HG03139 (cell line): Measurements from ENCODE around the gene CCDC158.
"Not testable (repeated sequence)": the region's sequence is repeated elsewhere in the genome, so short reads cannot be mapped to it uniquely, and the experiment has no call there.

Source experiments
- ATAC-seq: cut with Tn5 transposase; IDR thresholded peaks from one replicate; pipeline ENCODE4 v1.9.1; 2021; ENCODE audit not compliant: unreplicated experiment

The CCDC158 gene

DNA sequence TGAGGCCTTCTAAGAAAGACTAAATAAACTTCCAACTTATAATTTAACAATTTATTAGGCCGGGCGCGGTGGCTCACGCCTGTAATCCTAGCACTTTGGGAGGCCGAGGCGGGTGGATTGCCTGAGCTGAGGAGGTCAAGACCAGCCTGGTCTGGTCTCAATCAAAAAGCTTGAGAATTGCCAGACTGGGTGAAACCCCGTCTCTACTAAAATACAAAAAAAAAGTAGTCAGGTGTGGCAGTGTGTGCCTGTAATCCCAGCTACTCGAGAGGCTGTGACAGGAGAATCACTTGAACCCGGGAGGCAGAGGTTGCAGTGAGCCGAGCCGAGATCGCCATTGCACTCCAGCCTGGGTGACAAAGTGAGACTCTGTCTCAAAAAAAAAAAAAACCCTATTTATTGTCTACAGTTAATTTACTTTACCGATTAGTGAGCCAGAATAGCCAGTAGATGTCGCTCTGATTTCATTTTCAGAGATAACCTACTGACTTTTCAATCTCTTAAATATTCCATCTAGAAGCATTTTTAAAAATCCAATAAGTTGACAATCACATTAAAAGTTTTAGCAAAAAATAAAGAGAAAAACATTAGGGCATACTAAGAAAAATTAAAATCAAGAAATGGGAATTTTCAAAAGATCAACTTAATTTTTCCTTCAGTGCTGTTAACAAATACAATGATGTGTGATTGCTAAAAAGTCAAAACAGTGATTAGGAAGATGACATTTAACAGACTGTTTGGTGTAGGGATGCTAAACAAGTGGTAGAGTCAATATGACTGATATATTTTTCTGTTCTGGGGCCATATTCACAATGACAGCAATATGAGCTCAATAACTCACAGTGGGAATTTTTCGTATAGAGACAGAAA lies 9.8 kb upstream of the CCDC158 start:
- ATAC-seq = no peak

DNA sequence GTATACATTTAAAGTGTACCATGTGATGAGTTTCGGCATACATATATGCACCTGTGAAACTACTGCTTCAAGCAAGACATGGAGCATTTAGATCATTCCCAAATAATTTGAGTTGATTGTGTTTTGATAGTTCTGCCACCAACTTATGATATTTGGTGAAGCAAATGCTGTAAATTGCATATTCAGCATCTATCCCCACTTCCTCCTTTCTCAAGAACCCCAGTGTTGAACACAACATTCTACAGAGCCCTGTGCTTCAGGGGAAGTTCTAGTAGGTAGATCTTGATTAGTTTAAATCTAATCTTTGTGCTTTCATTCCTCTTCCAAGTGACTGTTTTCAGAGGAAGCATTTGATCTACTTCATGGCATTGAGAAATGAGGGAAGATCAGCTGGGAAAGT lies 8.7 kb upstream of the CCDC158 start:
- no peak for ATAC-seq

DNA sequence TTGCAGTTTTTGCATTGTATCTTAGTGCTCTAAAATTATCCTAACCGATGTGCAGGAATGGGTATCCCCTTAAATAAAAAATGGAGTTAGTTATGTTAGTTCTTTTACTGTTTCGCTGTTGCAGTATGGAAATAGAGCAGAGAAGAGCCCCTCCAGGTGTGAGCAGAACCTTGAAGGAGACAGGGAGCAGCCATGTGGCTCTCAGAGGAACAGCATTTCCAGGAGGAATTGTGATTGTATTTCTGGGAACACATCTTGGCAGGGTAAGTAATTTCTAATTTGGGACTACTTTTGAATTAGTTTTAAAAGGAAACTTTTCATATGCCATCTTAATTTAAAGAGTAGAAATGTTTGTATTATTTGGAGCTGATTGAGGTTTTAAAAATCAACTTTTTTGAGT lies 5.3 kb upstream of the CCDC158 start:
- no peak for ATAC-seq

DNA sequence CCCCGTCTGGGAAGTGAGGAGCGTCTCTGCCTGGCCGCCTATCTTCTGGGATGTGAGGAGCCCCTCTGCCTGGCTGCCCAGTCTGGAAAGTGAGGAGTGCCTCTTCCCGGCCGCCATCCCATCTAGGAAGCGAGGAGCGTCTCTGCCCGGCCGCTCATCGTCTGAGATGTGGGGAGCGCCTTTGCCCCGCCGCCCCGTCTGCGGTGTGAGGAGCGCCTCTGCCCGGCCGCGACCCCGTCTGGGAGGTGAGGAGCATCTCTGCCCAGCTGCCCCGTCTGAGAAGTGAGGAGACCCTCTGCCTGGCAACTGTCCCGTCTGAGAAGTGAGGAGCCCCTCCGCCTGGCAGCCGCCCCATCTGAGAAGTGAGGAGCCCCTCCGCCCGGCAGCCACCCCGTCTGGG lies 2.2 kb upstream of the CCDC158 start:
- ATAC-seq = not testable (repeated sequence)

DNA sequence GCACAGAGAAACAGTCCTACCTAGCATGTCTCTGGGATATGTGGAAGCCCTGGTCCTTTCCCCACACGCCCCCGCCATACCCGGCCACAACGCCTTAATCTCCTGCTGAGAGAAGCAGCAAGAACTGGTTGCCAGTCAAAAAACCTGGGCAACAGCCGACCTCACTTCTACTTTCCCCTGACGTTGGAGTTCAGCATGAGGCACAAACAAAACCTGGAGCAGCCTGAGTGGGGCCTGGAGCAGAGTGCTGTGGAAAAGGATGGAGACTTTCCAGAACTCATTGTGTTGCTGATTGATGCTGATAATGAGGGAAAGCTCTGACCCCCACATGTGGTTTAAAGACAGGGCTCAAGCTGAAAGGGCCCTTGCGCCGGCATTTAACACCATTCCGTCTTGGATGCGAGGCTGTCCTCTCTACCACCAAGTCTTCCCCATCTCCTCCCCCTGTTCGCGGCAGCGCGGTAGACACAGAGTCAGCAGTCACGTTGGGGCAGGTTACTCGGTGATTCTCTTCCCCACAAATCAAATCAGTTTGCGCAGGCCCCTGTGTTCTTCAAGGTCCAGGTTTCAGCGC lies 666 bp downstream of the CCDC158 start:
- ATAC-seq = no peak

DNA sequence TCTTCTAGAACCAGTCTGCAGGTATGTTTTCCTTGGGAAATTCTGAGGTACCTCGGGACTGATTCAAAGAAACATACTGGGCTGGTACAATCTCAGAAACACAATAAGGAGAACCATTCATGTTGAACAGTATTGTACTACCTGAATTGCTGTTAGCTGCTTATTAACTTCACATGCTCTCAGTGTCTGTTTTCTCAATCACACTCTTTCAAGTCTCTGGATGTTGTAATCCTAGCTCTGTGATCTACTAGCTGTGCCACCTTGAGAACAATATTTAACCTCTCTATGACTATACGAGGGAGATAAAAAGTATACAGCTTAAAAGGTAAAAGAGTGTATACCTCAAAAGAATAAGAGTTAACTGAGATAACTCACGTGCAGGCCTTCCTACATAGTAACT lies 10.3 kb downstream of the CCDC158 start:
- ATAC-seq = no peak

DNA sequence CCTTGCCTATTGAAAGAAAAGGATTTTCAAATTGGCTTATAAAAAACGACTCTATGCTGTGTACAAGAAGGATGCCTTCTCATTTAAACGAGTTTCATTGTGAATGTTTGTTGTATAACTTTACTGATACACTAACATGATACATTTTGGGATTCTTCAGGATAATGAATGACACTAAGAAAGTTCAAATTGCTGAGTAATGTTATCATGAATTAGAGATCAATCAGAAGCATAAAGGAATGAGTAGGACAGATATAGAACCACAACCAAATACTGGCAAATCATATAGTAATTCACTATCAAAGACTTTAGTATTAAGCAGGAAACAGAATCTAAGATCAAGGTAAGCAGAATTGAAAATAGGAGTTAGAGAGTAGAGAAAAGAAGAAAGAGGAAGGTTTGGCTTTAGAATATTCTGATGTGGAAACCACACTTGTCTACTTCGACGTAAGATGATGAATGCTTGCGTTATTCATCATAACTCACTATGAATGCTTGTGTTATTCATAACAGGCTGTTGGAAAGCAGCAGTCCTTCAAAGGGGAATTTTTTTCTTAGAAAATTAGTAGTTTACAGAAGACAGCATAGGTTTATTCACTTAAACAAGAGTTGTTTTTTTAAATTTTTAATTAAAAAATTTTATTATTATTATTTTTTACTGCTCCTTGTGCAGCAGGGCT lies 13.4 kb downstream of the CCDC158 start:
- ATAC-seq = no peak

DNA sequence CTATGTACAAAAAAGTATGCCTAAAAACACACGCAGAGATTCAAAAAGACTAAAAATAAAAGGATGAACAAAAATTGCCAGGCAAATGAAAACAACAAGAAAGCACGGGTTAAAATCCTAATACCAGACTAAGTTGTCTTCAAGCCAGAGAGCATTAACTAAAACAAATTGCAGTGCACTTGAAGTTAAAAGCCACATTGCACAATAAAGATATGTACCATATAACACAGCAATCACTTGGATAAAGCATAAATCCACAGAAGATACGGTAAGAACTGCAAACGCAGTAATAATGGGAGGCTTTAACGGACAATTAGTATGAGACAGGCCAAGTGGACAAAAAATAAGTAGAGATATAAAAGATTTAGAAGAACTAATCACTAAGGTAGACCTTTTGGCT lies 14.9 kb downstream of the CCDC158 start:
- ATAC-seq = no peak

DNA sequence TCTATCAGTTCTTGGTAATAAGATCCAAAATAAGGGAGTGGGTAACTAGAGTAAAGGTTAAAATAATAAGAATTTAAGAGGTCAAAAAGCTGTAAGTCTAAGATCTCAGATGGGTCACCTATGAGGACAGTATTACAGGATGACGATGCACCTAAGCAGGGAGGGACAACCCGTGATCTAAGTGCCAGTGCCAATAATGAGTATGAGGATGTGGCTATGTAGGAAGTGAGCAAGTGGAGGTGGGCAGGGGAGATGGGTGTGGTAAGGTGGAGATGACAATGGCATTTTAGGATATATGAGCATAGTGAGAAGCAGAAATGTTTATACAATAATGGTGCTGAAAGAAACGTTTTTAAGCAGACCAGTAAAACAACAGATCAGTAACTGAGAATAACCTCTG lies 19.3 kb downstream of the CCDC158 start:
- ATAC-seq = no peak

DNA sequence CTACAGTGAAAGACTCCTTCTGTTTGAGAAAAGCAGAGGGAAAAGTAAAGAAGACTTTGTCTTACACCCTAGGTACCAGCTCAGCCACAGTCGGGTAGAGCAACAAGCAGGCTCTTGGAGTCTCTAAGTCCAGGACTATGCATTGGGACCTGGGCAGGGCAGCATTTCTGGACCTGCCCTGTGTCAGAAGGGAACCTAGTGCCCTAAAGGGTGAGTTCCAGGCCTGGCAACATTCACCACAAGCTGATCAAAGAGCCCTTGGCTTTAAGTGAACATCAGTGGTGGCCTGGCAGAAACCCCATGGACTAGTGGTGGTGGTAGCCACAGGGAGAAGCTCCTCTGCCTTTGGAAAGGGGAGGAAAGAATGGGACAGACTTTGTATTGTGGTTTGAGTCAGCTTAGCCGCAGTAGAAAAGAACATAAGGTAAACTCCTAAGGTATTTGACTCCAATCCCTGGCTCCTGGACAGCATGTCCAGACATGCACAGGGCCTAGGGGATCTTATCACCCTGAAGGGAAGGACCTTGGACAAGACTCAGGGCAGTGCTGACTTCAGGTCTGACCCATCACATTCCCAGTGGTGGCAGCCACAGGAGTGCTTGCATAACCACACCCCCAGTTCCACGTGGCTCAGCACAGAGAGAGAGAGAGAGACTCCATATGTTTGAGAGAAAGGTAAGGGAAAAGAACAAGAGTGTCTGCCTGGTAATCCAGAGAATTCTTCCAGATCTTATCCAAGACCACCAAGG lies 32.6 kb downstream of the CCDC158 start:
- ATAC-seq = no peak

DNA sequence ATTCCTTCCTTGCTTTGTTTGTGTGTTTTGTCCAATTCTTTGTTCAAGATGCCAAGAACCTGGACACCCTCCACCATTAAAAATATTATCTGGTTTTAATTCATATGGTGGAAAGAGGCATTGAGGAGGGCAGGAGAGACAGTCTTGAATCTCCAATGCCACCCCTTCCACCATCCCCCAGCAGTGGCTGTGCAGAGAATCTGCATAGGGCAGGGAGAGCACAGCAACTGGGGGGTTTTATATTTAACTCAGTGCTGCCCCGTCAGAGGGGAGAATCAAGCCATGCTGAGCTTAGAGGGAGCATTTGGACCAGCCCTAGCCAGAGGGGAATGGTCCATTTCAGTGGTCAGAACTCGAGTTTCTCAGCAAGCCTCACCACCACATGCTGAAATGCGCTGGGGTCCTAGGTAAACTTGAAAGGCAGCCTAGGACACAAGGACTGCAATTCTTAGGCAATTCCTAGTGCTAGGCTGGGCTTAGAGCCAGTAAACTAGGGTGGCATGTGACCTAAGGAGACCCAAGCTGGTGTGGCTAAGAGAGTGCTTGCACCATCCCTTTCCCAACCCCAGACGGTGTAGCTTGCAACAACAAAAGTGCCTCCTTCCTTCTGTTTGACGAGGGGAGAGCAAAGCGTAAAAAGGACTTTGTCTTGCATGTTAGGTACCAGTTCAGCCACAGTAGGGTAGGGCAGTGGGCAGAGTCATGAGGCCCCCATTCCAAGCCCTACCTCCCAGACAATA lies 34.2 kb downstream of the CCDC158 start:
- no peak for ATAC-seq

DNA sequence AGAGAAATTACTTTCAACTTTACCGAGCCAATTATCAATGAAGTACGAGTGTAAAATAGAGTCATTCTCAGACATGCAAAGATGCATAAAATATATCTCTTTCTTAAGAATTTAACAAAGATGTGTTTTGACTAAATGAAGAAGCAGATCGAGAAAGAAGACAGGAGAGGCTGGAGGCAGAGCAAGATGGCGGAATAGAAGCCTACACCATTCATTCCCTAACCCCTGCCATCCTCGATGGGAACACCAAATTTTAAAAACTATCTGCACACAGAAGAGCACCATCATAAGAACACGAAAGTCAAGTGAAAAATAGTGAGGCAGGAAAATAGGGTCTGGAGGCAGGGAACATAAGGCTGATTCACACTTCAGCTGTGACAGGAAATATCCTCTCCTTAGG lies 35.0 kb downstream of the CCDC158 start:
- no peak for ATAC-seq

DNA sequence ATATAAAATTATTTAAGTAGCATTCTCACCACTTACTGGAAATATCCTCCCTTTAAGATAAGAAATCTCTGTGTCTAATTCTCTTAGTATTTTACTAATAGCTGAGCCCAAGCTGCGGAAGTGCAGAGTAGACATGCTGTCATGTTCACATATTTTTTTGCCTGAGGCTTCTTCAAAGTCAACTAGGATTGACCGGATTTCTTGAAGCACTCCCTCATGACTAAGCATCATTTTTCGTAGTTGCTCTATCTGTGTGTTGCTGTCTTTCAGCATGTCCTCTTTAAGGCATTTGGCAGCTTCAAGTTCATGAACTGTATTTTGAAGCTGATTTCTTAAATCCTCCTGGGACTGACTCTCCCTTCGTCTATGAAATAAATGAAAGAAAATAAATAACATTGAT lies 36.9 kb downstream of the CCDC158 start:
- ATAC-seq = no peak

DNA sequence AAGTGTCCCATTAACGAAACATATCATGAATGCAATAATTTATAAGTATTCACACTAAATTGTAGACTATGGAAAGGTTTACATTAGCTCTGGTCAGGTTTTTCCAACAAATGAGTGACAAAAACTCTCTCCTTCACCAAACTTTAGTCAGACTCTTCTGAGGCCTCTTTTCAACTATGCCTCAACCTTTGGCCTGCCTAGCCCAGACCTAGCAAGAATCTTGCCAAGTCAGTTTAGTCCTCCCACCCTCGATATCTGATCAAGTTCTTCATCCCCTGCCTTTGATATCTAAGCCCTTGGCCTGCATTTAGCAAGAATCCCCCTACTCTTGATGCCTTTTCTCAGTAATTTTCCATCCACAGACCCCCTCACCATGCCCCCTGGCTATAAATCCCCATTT lies 37.9 kb downstream of the CCDC158 start:
- no peak for ATAC-seq

DNA sequence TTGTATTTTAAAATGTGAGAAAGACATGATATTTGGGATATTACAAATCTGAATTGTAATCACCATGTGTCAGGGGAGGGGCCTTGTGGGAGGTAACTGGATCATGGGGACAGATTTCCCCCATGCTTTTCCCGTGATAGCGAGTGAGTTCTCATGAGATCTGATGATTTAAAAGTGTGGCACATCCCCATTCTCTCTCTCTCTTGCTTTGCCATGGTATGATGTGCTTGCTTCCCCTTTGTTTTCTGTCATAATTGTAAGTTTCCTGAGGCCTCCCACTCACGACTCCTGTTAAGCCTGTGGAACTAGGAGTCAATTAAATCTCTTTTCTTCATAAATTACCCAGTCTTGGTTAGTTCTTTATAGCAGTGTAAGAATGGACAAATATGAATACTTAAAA lies 39.0 kb downstream of the CCDC158 start:
- ATAC-seq = no peak

DNA sequence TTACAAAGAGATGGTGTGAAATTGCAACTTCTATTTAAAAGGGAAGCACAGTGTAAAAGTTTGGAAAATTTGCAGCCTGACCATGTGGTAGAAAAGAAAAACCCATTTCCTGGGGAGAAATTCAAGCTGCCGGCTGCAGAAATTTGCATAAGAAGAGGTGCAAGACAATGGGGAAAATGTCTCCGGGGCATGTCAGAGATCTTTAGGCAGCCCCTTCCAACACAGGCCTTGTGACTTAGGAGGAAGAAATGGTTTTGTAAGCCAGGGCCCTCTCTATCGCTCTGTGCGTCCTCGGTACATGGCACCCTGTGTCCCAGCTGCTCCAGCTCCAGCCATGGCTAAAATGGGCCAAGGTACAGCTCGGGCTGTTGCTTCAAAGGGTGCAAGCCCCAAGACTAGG lies 40.4 kb downstream of the CCDC158 start:
- no peak for ATAC-seq

DNA sequence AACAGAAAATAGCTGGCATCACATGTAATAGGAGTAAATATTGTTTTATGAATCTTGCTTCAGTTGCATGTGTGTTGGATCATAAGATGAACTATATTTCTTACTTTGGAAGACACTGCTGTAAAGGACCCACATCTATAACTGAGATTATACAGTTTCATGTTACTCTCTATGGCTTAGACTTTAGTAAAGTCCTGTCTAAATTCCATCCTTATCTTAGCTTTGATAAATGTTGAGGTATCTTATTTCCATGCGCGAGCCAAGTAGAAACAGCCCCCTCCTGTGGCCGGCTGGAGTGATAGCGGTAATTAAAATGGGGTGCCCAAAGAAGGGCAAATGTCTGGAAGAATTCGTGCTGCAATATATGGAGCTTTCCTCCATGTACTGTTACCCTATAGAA lies 43.0 kb downstream of the CCDC158 start:
- ATAC-seq = no peak

DNA sequence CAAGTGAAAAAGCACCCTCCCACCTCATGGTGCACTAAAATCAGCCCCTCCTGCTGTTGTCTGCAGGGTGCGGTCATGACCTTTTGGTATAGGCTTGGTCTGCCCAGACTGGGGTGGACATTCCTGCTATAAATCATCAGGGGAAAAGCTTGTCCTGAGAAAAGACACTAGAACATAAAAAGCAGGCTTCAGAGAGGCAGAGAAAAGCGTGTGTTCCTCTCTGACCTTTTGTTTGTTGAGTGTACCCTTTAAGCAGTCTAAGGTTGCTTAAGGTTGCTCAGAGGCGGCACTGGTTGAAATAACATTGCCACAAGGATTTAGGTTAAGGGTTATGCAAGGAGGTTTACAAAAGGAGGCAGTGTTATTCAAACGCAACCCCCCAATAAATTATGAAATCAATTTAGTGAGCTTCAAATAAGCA lies 43.5 kb downstream of the CCDC158 start:
- ATAC-seq = no peak

DNA sequence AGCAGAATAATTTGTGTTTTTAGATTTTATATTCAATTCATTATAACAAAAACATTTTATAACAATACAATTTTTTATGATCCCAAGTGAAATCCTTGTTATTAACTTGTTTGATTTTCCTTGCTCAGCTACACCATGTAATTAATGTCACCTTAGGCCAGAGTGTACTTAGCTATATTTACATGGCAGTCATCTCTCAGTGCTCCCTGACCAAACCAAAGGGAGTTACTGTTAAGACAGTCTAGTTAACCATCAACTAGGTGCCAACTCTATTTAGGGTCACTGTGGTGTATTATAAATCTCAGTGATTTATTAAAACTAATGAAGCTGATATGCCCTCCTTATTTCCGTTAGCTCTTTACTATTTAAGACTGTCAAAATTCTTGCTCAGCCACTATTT lies 44.4 kb downstream of the CCDC158 start:
- ATAC-seq = no peak

DNA sequence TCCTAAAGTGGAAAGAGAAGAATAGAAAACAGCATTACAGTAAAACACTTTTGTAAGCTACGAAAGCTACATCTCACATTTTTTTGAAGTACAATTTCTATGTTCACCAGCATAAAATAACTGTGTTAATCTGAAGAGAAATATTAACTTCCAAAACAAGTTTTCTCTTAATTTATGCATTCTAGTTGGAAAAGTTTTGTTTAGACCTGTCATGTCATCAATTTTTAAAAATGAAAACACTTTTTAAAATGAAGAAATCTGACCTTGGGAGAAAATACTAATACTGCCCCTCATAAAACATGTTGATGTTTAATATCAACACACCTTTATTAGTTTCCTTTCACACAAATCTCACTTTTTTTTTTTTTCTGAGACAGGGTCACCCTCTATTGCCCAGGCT lies 45.2 kb downstream of the CCDC158 start:
- ATAC-seq = no peak

DNA sequence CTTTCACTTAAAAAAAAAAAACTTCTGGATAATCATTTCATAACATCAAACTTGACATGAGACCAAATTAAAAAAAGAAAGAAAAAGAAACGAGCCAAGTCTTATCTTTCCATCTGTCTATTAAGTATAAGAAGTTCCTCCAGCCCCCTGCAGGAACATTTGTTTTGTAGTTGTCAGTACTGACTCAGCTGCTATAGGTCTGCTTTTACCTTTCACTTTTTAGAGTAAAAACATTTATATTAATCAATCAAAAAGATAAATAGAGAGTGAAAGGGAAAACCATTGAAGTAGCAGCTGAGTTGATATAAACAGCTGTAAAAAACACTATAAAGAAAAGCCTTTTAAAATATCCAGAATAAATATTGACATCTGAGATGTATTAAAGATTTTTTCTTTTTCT lies 46.1 kb downstream of the CCDC158 start:
- ATAC-seq = no peak
